ENCODE data around the gene MYADML2. TPM values are rescaled to one million over a fixed set of nuclear protein-coding genes. Genes with fewer than 3 reads are reported as not detected.
A peak's percentile ranks its signal among the peaks of the same experiment; 100 is the strongest.

The MYADML2 gene
- total RNA-seq, 2 donors from 2014 or later = not detected

DNA sequence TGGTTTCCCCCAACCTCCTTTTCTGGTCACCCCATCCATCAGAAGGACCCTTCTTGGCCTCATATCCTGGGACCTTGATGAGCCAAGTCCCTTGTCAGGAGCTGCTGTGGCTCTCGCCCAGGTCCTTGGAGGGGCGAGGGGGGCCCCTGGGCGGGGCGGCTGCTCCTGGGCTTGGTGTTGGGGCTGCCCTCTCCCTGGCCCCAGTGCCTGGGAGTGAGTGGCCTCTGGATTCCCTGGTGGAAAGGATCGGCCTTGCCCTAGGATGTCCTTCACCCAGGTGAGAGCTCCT, 20.2 kb upstream of the MYADML2 start:
- Mint-ChIP-seq H3K27ac (no peak overlapping the region), H3K27me3 (peaks cover 3% of the 10 kb centered on the region), H3K4me3 (peak overlapping the region; percentile 73), H3K4me1 (no peaks in the 10 kb centered on the region), H3K9me3 (no peaks in the 10 kb centered on the region), H3K36me3 (ENCODE audit: low read depth) (no peaks in the 10 kb centered on the region)
- ATAC-seq (replicated peaks) = no peak

DNA sequence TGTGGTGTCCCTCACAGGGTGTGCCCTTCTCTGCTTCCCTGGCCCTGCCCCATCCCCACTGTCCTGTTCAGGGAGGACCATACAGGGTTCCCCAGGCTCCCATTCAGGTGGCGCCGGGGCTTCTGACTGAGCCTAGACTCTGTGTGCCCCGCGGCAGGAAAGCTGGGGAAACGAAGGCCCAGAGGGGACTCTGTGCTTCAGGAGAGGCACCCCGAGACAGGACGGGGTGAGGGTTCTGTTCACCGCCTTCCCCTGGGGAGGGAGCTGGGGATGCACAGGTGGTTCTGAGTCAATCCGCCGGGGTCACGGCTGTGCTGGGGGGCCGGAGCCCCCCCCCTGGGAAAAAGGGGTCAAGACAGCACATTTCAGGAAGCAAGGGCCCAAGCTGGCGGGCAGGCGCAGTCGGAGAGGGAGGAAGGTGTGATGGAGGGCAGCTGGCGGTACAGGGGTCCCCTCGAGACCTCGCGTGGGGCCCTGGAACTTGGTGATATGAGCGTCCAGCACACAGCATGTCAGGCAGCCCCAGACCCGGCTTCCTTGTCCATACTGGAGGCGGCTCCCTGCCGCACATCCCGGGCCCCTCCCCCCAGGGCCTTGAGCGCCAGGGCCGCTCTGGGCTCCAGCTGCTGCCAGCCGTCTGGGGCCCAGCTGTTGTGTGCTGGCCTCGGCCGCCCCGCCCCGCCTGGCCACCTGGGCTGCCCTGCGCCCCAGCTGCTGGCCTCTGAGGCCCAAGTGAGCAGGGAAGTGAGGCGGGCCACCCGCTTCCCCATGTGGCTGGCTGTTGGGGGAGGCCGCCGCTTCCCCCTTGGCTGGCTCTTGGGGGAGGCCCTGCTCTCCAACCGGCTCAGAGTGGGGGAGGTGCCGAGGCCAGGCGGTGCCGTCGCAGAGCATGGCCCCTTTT, 19.6 kb upstream of the MYADML2 start:
- H3K27ac Mint-ChIP-seq = no peak overlapping the region
- no peaks in the 10 kb centered on the region for H3K4me1 Mint-ChIP-seq
- H3K4me3 Mint-ChIP-seq = no peak overlapping the region
- no peak for ATAC-seq (replicated peaks)
- H3K36me3 Mint-ChIP-seq (ENCODE audit: low read depth) = no peaks in the 10 kb centered on the region
- peaks cover 5% of the 10 kb centered on the region for H3K27me3 Mint-ChIP-seq
- H3K9me3 Mint-ChIP-seq = no peaks in the 10 kb centered on the region

DNA sequence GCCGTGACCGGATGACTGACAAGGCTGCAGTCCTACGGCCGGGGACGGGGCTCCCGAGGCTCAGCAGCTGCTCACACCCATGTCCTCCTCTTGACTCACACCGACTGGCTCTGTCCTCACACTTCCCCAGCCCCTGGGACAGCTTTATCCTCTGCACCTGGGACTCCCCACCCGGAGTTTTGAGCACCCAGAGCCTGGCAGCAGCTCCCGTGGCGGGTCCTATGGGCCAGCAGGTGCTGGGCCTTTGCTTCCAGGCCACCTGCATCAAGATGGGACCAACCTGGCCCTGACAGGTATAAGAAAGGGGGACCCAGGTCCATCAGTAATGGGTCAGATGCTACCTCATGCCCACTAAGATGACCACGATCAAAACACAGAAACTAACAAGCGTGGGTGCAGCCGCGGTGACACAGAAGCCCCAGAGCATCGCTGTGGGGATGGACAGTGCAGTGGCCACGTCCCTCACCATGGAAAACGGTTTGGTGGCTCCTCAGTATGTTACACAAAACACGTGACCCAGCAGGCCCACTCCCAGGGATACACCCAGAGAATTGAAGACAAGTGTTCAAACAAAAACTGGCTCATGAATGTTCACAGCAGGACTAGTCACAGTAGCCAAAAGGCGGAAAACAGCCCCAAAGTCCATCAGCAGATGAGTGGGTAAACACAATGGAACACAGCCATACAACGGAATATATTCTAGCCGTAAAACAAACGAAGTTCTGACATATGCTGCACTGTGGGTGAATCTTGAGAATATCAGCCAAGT, 17.2 kb upstream of the MYADML2 start:
- no peaks in the 10 kb centered on the region for H3K4me1 Mint-ChIP-seq
- ATAC-seq (replicated peaks) = no peak
- no peaks in the 10 kb centered on the region for H3K9me3 Mint-ChIP-seq
- H3K36me3 Mint-ChIP-seq (ENCODE audit: low read depth) = no peaks in the 10 kb centered on the region
- peaks cover 5% of the 10 kb centered on the region for H3K27me3 Mint-ChIP-seq
- H3K4me3 Mint-ChIP-seq = no peak overlapping the region
- no peak overlapping the region for H3K27ac Mint-ChIP-seq

DNA sequence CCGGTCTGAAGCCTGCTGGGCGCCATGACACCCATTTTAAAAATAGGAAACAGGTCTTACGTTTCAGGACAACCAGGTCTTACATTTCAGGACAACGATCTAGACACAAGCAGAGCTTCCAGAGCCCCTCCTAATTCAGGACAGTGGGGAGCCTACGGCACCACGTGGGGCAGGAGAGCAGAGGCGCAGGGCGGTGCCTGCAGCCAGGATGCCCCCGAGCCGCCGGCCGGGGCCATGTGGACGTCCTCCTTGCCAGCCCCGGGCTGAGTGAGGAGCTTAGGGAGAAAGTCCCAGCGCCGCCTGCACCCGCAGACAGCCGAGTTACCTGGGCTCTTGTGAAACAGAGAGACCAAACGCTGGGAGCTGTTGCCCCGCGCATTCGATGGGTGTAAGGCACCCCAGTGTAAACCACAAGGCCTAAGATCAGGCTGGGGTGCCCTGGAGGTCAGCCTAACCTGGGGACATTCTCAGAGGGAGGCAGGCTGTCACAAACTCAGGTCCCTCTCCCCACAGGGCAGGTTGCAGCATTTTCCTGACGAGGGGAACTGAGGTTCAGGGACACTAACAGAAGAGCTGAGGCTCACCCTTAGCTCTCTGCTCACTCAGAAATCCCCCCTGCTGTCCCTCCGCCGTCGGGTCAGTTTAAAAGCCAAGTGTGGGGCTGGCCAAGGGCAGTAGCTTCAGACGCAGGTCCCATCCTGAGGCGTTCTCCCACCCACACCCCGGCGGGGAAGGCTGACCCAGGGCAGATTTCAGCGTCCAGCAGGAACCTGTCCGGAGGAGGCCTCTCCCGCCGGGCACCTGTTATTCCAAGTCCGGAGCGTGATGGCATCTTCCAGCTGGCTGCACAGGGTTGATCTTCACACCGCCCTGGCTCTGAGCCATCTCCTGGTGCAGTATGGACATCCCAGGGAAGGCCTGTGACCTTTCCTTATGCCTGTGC, 15.7 kb upstream of the MYADML2 start:
- Mint-ChIP-seq H3K27me3 (peaks cover 11% of the 10 kb centered on the region), H3K36me3 (ENCODE audit: low read depth) (no peaks in the 10 kb centered on the region), H3K4me3 (peak overlapping the region; percentile 7), H3K4me1 (no peaks in the 10 kb centered on the region), H3K9me3 (no peaks in the 10 kb centered on the region), H3K27ac (no peak overlapping the region)
- ATAC-seq (replicated peaks) = no peak

DNA sequence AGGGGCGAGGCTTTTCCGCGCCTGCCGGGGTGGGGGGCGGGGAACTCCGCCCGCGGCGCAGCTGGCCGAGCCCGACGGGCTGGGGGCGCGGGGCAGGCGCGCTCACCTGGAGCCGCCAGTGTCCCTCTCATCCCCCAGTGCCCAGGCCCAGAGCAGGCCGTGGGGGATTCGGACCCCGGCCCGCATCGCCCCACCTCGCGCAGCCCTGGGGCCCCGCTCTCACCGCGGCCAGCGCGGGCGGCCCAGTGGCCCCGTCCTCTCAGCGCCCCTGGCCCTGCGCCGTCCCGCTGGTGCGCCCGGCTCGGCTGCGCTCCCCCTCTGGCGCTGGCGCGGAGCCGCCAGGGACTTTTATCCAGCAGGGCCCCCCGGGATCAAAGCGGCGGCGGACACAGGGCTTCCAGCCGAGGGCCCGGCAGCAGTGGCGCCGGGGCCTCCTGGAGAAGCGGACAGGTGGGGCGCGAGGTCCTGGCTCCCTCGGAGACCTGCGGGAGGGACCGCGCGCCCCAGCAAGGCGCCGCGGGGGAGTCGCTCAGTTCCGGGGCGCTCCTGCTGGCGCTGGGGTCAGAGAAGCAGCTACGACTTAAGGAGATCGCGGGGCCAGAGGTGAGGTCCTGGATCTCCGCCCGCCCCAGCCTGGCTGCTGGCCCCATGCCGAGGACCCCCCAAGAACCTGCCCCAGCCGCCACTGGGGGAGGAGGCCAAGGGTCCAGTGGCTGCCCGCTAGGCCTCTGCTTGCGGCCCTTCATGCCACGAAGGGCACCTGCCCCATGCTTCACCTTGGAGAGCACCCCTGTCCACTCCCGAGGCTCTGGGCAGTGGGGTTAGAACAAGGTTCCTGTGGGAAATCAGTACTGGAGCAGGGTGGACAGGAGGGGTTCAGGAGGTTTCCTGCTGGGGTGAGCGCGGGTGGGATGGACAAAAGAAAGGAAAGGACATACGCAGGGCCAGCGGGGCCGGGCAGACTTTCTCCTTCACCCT, 14.8 kb upstream of the MYADML2 start:
- Mint-ChIP-seq H3K4me3 (peak overlapping the region; percentile 7), H3K4me1 (no peaks in the 10 kb centered on the region), H3K27me3 (peaks cover 14% of the 10 kb centered on the region)

DNA sequence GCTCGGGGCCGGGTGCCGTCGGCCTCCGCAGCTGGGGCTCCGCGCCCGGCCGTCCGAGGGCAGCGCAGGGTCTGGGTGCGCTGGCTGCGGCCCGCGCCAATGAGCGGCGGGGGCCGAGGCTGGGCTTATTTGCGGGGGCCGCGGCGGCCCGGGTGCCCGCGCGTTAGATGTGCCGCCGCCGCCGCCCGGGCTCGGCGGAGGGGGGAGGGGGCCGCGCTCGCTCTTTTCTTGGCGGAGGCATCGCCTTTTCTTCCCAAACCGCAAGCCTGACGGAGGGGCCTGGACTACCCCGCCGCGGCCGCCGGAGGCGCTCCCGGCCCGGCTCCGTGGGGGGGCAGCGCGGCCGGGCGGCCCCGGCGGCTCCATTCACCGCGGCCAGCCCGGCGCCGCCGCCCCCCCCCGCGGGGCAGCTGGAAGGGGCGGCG, 14.1 kb upstream of the MYADML2 start, which contains the start of gene NOTUM:
Gene NOTUM (minus strand): TSS at position 101 of the 425 bp plus-strand sequence. CDS start 278 bp downstream, outside the sequence.
- ATAC-seq (replicated peaks) = no peak
- Mint-ChIP-seq H3K4me1 (no peaks in the 10 kb centered on the region), H3K27ac (no peak within 1 kb of the TSS), H3K9me3 (no peaks in the 10 kb centered on the region), H3K4me3 (peak within 1 kb of the TSS; percentile 7), H3K36me3 (ENCODE audit: low read depth) (no peaks in the 10 kb centered on the region), H3K27me3 (peaks cover 14% of the 10 kb centered on the region)

More for the DNA sequence above, 14.8 kb upstream of the MYADML2 start:
- no peaks in the 10 kb centered on the region for H3K9me3 Mint-ChIP-seq
- ATAC-seq (replicated peaks) = no peak
- no peak overlapping the region for H3K27ac Mint-ChIP-seq
- no peaks in the 10 kb centered on the region for H3K36me3 Mint-ChIP-seq (ENCODE audit: low read depth)

DNA sequence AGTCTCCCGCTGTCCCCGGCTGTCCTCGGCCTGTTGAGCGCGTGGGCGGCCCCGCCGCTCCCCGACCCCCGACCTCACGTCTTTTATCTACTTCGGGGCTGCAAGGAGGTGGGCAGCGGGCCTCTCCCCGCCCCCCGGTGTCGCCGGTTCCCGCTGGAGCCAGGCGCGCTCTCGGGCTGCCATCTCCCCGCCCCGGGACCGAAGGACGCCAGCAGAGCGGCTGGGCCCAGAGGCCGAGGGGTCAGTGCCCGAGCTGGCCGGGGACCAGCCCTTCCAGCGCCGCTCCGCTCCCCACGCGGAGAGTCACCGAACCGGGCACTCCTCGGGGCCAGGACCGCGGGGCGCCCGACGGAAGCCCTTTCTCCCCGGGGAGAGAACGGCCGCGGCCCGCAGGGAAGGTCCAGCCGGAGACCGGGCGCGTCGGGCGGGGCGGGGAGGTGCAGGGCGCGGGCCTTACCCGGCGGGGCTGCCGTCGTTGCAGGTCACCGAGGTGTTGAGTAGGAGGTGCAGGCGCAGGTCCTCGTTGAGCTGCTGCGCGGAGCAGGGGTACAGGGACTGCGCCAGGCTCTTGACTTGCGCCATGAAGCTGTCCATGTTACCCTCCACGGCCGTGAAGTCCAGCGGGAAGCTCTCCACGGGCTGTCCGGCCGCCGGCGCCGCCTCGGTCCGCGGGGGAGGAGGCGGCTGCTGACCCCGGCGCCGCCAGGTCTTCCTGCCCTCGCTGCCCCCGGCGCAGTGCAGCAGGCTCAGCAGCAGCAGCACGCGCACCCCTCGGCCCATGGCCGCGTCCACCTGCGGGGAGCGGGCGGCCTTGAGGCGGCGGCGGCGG, 13.3 kb upstream of the MYADML2 start:
- ATAC-seq (replicated peaks) = peak; percentile 15
- H3K9me3 Mint-ChIP-seq = no peaks in the 10 kb centered on the region
- H3K4me1 Mint-ChIP-seq = no peaks in the 10 kb centered on the region
- H3K27ac Mint-ChIP-seq = no peak overlapping the region
- no peaks in the 10 kb centered on the region for H3K36me3 Mint-ChIP-seq (ENCODE audit: low read depth)
- peaks cover 14% of the 10 kb centered on the region for H3K27me3 Mint-ChIP-seq
- no peak overlapping the region for H3K4me3 Mint-ChIP-seq

DNA sequence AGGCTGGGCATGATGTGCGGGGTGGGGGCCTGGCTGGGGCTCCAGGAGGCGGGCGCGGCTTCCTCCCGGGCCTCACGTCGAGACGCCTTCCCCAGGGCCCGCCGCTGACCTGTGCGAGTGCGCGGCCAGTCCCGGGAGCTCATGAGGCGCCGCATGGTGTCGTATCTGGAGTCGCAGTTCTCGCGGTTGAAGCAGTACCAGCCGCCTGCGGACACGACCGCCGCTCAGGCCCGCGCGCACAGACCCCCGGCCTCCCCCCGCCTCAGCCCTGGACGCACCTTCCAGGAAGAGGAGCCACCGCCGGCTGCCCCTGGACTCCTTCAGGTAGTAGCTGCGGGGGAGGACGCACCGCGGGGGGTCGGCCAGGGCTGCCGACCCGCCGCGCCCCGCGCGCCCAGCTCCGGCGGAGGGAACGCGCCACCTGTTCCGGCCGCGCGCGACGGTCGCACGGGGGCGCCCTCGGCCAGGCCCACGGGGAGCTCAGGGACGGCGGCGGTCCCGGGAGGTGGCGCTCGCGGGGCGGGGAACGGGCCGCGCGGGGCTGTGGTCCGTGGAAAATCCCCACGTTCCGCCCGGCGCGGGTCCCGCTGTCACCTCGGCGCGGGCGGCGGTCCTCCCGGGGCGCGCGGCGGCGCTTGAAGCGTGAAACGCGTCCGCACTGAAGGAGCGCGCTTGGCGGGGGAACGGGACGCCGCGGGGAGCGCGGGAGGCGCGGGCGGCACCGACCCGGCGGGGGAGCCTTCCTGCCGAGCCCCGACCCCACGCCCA, 12.5 kb upstream of the MYADML2 start:
- H3K27me3 Mint-ChIP-seq = peaks cover 14% of the 10 kb centered on the region
- peak; percentile 96 for ATAC-seq (replicated peaks)
- peak overlapping the region; percentile 54 for H3K4me3 Mint-ChIP-seq
- no peaks in the 10 kb centered on the region for H3K4me1 Mint-ChIP-seq
- no peaks in the 10 kb centered on the region for H3K36me3 Mint-ChIP-seq (ENCODE audit: low read depth)
- H3K27ac Mint-ChIP-seq = no peak overlapping the region
- no peaks in the 10 kb centered on the region for H3K9me3 Mint-ChIP-seq

DNA sequence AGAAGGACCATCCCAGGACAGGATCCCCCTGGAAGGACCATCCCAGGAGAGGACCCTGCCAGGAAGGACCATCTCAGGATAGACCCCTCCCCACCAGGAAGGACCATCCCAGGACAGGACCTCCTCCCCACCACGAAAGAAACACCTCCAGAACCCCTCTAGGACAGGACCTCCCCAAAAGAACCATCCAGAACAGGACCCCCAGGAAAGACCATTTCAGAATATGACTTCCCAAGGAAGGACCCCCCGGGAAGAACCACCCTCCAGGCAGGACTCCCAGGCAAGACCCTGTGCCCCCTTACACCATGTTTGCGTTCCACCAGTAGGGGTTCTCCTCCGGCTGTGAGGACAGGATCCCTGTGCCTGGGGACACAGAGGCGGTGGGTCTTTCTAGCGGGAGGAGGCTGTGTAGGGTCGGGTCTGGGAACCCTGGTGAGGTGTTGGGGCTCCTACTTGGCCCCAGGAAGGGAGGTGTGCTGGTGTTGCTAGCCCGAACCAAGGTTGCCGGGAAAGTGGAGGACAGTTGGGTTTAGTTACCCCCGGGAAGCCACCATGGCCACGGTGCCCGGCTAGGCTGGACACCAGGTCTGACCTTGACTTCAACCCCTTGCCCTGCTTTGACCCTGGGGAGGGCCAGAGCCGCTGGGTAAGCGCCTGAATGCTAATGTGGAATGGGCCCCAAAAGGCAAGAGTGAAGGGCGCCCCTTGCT, 11.8 kb upstream of the MYADML2 start:
- Mint-ChIP-seq H3K27ac (no peak overlapping the region), H3K9me3 (no peaks in the 10 kb centered on the region), H3K27me3 (peaks cover 14% of the 10 kb centered on the region), H3K4me3 (peak overlapping the region; percentile 54), H3K4me1 (no peaks in the 10 kb centered on the region), H3K36me3 (ENCODE audit: low read depth) (no peaks in the 10 kb centered on the region)
- ATAC-seq (replicated peaks) = no peak

DNA sequence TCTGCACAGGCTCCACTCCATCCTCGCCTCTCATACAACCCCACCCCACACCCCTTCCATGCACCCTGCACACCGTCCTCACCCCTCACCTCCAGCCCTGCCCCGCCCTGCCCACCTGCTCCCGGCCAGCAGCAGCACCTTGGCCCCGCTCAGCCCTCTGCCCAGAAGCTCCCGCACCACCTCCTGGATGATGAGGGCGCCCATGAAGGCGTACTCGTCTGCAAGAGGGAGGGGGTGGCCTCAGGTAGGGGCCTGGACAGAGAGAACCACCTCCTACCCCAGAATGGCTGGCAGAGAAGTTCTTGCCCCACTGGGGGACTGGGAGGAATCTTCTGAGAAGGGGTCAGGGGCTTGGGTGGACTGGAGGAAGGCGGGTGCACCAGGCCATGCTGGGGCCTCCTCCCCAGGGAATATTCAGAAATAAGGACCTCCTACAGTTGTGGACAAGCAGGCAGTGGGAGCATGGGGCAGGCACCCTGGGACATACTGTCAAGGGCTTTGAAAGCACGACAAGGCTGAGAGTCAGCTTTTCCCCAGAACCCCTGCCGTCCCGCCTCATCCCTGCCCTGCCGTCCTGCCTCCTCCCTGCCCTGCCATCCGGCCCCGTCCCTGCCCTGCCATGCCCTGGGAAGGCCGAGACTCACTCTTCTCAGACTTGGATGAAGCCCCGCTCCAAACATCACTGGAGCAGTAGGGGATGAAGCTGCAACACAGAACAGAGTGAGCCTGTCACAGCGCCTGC, 10.8 kb upstream of the MYADML2 start:
- Mint-ChIP-seq H3K9me3 (no peaks in the 10 kb centered on the region), H3K27me3 (peaks cover 14% of the 10 kb centered on the region), H3K4me1 (no peaks in the 10 kb centered on the region), H3K27ac (no peak overlapping the region), H3K36me3 (ENCODE audit: low read depth) (no peaks in the 10 kb centered on the region), H3K4me3 (peak overlapping the region; percentile 54)
- ATAC-seq (replicated peaks) = no peak

Data from activated T-helper 17 cell treated with anti-CD3 and anti-CD28 coated beads, Interleukin-2, amount 50 U/mL, for 72 hours (primary cell).